ENCODE measurements around the gene ABLIM1. TPM values are rescaled to one million over a fixed set of nuclear protein-coding genes. Genes with fewer than 3 reads are reported as not detected.

ABLIM1 gene
- total RNA-seq, 1 experiment from 2014 or later = 89.4 TPM

DNA sequence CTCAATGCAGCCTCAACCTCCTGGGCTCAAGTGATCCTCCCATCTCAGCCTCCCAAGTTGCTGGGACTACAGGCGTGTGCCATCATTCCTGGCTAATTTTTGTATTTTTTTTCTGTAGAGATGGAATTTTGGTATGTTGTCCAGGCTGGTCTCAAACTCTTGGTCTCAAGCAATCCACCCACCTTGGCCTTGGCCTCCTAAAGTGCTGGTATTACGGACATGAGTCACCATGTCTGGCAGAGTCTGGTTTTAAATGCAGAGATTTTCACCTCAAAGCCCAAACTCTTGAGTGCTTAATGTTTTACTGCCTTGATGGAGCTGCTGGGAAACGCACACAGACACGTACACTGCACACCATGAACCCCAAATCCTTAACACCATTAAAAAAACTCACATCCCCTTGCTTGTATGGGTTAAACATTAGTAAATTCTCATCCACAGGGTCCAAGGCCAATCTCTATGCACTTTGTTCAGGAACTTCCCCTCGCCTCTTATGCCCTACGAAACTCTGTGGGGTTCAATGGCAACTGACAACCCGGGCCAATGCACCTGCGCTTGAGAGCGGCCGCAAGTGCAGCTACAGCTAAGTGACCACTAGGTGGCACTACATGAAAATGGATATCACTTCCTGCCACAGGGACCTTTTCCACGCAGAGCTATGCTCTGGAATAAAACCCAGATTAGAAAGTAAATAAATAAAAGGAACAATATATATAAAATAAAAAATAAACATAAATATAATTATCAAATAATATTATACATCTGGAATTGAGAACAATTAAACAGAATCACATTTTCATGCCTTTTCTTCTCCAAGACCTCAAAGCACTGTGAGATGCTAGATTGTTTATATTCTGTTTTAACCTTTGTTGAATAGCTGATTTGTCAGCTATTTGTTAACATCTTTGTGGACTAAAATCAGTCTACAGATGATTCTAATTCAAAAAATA, 186.8 kb downstream of the ABLIM1 start:
- CTCF ChIA-PET = interaction anchor here (0.7 to 2.4 kb wide), 7 partner anchors 49 to 317 kb away, joined by 3 to 24 read pairs (median 4); no protein-coding TSS in a partner anchor
- Mint-ChIP-seq H3K27me3 (ENCODE audit: unreplicated experiment) (no peaks in the 10 kb centered on the region), H3K27ac (ENCODE audit: unreplicated experiment) (peak overlapping the region; percentile 71), H3K4me1 (ENCODE audit: low read depth, unreplicated experiment) (peaks cover 15% of the 10 kb centered on the region), H3K36me3 (ENCODE audit: insufficient read depth, unreplicated experiment) (peaks cover 4% of the 10 kb centered on the region), H3K4me3 (ENCODE audit: low read depth, unreplicated experiment) (no peak overlapping the region), H3K9me3 (ENCODE audit: low read depth, unreplicated experiment) (no peaks in the 10 kb centered on the region)
- peak; percentile 48 for TF ChIP-seq CTCF (IDR thresholded peaks at IDR 0.05; ENCODE audit: unreplicated experiment)
- peak; percentile 52 for DNase-seq
- BruUV-seq (replicated peaks) = no TSS peak
- intact Hi-C loops (cut with micrococcal nuclease; ENCODE audit: unreplicated experiment) = loop anchor here (1.0 to 5.0 kb wide), 2 partner anchors 77 to 316 kb away; no protein-coding TSS in a partner anchor

DNA sequence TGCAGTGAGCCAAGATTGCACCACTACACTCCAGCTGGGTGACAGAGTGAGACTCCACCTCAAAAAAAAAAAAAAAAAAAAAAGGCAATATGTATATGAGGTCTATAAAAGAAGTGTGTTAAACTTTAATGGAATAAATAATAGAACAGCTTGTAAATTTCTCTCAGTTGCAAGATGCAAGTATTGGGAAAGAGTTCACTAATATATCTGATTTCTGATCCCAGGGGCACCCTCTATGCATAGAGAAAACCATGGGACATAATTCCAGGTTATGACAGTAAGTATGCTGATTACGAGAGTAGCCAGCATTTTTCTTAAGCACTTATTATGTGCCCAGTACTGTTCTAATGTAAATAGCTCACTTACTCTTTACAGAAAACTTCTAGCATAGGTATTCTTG, 187.7 kb downstream of the ABLIM1 start:
- no peak for DNase-seq
- BruUV-seq (replicated peaks) = no TSS peak
- Mint-ChIP-seq H3K4me3 (ENCODE audit: low read depth, unreplicated experiment) (no peak overlapping the region), H3K4me1 (ENCODE audit: low read depth, unreplicated experiment) (peaks cover 15% of the 10 kb centered on the region), H3K36me3 (ENCODE audit: insufficient read depth, unreplicated experiment) (peaks cover 4% of the 10 kb centered on the region), H3K27ac (ENCODE audit: unreplicated experiment) (no peak overlapping the region), H3K27me3 (ENCODE audit: unreplicated experiment) (no peaks in the 10 kb centered on the region), H3K9me3 (ENCODE audit: low read depth, unreplicated experiment) (no peaks in the 10 kb centered on the region)
- CTCF ChIA-PET = no interaction called here
- intact Hi-C loops (cut with micrococcal nuclease; ENCODE audit: unreplicated experiment) = loop anchor here (5.0 kb wide), 1 partner anchor 317 kb away; no protein-coding TSS in a partner anchor
- TF ChIP-seq CTCF (IDR thresholded peaks at IDR 0.05; ENCODE audit: unreplicated experiment) = no peak

GRCh38 chr10:114458955-114459354, 199.1 kb downstream of the ABLIM1 start:
- TF ChIP-seq CTCF (IDR thresholded peaks at IDR 0.05; ENCODE audit: unreplicated experiment) = peak; percentile 26
- Mint-ChIP-seq H3K36me3 (ENCODE audit: insufficient read depth, unreplicated experiment) (no peaks in the 10 kb centered on the region), H3K4me1 (ENCODE audit: low read depth, unreplicated experiment) (no peaks in the 10 kb centered on the region), H3K4me3 (ENCODE audit: low read depth, unreplicated experiment) (no peak overlapping the region), H3K27me3 (ENCODE audit: unreplicated experiment) (no peaks in the 10 kb centered on the region), H3K9me3 (ENCODE audit: low read depth, unreplicated experiment) (no peaks in the 10 kb centered on the region), H3K27ac (ENCODE audit: unreplicated experiment) (no peak overlapping the region)
- DNase-seq = peak; percentile 41
- no TSS peak for BruUV-seq (replicated peaks)
- CTCF ChIA-PET = interaction anchor here (0.5 to 1.1 kb wide), 2 partner anchors 55 to 155 kb away, joined by 3 to 15 read pairs; no protein-coding TSS in a partner anchor
- intact Hi-C loops (cut with micrococcal nuclease; ENCODE audit: unreplicated experiment) = no loop called here

- Mint-ChIP-seq H3K36me3 (ENCODE audit: insufficient read depth, unreplicated experiment) (no peaks in the 10 kb centered on the region), H3K4me3 (ENCODE audit: low read depth, unreplicated experiment) (no peak overlapping the region), H3K4me1 (ENCODE audit: low read depth, unreplicated experiment) (no peaks in the 10 kb centered on the region), H3K27me3 (ENCODE audit: unreplicated experiment) (no peaks in the 10 kb centered on the region), H3K27ac (ENCODE audit: unreplicated experiment) (no peak overlapping the region), H3K9me3 (ENCODE audit: low read depth, unreplicated experiment) (no peaks in the 10 kb centered on the region)
- CTCF ChIA-PET = interaction anchor here (1.1 kb wide), 1 partner anchor 154 kb away, joined by 15 read pairs; no protein-coding TSS in a partner anchor
- TF ChIP-seq CTCF (IDR thresholded peaks at IDR 0.05; ENCODE audit: unreplicated experiment) = no peak
- no TSS peak for BruUV-seq (replicated peaks)
- DNase-seq = no peak
- intact Hi-C loops (cut with micrococcal nuclease; ENCODE audit: unreplicated experiment) = no loop called here
These were observed 199.7 kb downstream of the ABLIM1 start for GRCh38 chr10:114458216-114458920.
